Measurements from ENCODE around the gene TRAF4.
A peak's percentile ranks its signal among the peaks of the same experiment; 100 is the strongest.
"Not testable (repeated sequence)": the region's sequence is repeated elsewhere in the genome, so short reads cannot be mapped to it uniquely, and the experiment has no call there.

Gene TRAF4

DNA sequence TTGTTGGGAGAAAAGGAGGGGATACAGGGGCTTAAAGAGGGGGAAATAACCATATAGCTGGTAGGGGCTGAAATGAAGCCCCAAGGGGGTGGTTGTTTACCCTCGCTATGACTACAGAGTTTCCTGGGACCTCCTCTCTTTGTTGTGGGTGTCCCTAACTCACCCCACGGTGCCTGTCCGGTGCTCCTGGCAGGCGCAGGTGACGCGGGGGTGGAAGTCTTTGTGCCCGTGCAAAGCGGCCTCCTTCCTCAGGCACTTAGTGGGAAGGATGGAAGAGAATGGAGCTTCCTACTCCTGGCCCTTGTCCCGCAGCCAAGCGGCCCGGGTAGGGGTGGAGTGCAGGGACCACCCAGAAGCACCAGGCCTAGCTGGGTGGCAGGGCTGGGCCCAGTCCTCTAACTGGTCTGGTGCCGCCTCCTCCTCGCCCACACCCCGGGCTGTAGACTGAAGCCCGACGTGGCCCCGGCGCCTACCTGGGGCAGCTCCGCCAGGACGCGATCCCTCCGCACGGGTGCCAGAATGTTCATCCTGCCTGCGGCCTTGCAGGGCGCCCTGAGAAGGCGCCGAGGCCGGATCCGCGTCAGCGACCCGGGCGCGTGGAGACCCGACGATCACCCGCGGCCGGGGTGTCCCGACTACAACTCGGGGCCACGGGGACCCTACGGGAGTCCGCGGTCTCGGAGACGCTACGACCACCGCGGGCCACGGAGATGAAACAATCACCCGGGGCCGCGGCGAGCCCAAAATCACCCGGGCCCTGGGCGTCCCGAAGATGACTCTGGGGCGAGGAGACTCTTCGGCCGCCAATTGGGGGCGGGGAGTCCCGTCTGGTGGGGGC is 26.9 kb upstream of the TRAF4 start:
- DNase-seq = no peak

DNA sequence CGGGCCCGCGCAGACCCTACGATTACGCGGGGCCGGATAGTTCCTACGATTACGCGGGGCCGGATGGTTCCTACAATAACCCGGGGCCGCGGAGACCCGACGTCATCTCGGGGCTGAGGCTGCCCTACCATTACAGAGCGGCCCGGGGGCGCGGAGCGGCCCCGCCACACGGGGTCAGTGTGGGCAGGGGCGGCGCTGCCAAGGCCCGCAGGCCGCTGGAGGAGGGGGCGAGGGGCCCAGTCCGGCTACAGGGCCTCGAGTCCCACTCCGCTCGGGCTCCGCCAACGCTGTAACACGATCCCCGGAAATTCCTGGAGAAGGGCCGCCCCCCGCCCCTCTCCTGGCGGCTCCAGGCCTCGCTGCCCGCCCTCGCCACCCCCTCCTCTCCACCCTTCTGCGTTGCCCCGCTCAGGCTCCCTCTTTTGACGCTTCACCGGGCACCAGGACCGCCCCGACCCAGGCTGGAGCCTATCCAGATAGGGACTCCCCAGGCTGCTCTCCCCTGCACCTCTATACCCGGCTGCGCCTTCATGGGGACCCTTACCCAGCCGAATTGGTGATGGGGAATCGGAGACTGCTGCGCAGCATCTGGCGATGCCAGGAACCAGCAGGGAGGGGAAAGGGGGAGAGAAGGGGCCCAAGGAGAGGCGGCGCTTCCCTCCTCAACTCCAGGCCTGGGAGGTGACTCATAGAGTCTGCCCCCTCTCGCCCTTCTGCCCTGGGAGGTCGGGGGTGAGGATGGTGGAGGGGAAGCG is 26.1 kb upstream of the TRAF4 start, which contains the start of gene RAB34:
TSS of gene RAB34 (minus strand) at position 291 of the 755 bp plus-strand sequence. CDS start 602 bp downstream, outside the sequence.
- no peak for DNase-seq

DNA sequence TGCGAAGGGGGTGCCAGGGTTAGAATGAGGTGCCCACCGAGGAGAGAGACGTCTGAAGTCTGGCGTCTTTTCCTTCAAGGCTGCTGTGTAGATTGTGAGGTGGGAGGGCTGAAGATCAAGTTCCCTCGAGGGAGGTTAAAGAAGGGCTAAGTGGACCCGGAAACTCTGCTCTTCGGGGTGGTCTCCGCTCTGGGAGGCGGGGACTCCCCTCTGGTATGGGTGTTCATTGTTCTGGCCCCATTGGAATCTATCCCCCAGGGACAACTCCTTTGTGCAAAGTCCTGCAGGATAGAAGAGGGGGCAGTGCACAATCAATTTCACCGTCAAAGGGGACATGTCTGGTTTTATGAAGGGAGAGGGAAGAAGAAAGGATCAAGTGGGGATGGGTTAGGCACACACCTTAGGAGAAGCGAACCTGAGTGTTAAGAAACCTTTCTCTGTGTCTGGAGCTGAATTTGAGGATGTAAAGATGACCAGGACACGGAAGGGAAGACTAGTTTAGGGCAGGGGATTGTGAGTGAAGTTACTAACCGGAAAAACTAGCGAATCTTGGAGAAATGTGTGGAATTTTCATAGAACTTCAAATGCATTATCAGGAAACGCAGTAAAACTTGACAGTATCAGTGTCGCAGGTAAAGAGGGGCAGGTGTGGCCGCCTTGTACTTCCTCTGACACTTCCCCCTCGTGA is 25.3 kb upstream of the TRAF4 start:
- no peak for DNase-seq

DNA sequence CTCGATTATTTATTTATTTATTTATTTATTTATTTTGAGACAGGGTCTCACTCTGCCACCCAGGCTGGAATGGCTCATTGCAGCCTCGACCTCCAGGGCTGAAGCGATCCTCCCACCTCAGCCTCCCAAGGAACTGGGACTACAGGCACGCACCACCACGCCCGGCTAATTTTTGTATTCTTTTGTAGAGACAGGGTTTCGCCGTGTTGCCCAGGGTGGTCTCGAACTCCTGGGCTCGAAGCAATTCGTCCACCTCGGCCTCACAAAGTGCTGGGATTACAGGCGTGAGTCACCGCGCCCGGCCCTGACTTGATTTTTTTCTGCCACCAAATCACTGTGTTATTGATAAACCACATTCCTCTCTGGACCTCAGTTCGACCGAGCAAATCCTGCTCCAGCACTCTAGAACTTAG is 24.8 kb upstream of the TRAF4 start:
- no peak for DNase-seq

DNA sequence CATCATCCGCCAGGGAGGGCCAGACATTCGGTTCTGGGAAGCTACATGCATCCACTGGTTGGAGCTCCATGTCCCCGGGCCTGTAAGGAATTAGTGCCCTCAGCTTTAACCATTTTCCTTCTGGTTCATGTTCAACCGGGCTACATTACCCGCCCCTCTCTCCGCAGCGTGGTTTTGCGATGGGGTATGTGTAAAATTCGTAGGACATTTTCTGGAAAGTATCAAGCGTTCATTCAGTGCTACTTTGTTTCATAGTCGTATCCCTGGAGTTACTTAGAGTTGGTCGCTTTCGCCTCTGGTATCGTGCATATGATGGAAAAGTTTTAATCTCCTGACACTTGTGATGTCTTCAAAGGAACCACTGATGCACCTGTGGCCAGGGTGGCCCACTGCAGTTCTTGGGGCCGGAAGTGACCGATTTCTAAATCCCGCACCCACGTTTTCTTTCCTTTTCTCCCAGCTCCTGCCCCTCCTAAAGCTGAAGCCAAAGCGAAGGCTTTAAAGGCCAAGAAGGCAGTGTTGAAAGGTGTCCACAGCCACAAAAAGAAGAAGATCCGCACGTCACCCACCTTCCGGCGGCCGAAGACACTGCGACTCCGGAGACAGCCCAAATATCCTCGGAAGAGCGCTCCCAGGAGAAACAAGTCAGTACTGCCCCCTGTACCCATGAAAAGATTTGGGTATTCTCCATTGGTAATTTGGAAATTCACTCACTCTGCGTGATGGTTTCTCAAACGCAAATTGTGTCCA is 23.4 kb upstream of the TRAF4 start:
- DNase-seq = no peak

DNA sequence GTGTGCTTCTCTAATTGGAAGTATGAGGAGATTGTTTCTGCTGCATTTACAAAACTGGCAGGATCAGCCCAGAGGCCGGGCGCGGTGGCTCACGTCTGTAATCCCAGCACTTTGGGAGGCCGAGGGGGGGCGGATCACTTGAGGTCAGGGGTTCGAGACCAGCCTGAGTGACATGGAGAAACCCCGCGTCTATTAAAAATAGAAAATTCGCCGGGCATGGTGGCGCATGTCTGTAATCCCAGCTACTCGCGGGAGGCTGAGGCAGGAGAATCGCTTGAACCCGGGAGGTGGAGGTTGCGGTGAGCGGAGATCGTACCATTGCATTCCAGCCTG is 22.8 kb upstream of the TRAF4 start:
- not testable (repeated sequence) for DNase-seq

DNA sequence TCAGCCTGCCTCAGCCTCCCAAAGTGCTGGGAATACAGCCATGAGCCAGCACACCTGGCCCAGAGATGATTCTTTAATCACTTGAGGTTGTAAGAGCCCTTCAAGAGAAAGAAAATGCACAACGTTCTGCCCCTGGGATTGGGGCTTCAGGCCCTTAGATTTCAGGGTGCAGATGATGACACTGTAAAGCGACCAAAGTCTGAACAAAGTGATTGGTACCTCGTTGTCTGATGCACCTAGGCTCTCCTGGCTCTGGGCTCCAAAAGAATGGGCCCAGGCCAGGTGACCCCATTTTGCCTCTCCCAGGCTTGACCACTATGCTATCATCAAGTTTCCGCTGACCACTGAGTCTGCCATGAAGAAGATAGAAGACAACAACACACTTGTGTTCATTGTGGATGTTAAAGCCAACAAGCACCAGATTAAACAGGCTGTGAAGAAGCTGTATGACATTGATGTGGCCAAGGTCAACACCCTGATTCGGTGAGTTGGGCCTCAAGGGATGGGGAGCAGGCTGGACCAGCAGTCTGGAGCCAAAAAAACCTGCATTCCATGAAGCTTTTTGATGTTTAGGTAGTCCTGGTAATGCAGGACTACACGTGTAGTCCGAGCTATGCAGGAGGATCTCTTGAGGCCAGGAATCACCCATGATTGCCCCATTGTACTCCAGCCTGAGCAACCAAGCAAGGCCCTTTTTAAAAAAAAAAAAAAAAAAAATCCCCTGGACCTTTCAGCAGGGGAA is 21.2 kb upstream of the TRAF4 start:
- no peak for DNase-seq

DNA sequence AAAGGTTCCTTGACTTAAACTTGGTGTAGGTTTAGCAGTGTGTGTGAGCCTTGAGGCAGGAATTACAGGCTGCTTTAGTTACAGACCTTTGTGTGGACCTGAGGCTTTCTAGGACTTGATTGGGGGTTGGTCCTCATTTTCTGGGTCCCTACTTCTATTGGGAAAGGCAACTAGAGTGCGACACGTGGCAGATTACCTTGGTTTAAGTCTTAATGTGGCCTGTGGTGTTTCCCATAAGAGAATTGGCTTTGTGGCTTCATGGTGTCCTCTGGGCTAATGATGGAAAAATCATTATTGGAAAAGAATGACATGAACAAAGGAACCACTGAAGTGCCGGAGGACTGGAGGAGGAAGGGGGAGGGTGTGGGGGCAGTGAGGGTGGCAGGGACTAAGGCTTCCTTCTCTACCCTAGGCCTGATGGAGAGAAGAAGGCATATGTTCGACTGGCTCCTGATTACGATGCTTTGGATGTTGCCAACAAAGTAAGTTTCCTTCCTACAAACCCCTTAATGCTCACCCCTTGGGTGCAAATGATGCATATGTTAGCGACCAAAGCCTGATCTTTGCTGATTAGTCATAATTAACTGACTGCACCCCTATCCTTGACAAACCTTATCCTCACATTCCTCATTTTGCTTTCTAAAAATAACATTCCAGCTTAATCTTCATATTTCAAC is 20.5 kb upstream of the TRAF4 start:
- DNase-seq = no peak

DNA sequence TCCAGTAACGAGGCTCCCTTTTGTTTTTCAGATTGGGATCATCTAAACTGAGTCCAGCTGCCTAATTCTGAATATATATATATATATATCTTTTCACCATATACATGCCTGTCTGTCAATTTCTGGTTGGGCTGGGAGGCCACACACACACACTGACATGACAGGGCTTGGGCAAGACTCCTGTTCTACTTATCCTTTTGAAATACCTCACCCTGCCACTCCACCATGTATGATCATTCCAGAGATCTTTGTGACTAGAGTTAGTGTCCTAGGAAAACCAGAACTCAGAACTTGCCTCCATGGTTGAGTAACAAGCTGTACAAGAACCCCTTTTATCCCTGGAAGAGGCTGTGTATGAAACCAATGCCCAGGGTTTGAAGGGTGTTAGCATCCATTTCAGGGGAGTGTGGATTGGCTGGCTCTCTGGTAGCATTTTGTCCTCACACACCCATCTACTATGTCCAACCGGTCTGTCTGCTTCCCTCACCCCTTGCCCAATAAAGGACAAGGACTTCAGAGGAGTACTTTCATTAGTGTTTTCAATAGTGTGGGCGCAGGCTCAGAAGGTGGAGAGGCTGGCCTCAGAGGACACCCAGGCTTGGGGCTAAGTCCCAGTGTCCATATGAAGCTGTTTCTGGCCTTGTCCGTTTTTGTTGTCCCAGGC is 19.8 kb upstream of the TRAF4 start:
- DNase-seq = not testable (repeated sequence)

DNA sequence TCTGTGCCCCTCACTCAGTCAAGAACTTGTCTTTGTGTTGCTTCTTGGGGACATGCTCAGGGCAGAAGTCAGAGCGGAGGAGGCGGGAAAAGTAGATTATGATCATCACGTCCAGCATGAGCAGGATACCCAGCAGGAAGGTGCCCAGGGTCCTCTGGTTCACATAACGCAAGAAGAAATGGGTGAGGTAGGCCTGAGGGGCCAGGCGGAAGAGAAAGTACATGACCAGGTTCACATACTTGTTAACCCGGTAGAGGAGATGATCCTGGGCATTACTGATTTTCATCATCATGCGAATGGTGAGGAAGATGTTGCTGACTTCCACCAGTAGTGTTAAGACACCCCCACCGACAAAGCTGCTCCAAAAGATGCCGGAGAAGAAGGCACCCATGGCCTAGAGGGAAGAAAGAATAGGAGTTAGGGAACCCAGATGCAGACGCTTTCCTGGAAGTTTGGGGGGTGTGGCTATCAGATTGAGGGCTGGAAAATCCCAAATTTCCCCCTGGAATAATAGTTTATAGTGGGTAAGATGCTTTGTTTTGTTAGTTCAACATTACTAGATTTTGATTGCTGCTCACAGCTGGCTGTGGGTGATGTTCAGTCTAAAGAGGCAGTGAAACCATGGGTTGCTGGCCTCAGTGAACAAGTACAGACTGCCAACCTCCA is 19.2 kb upstream of the TRAF4 start:
- no peak for DNase-seq

DNA sequence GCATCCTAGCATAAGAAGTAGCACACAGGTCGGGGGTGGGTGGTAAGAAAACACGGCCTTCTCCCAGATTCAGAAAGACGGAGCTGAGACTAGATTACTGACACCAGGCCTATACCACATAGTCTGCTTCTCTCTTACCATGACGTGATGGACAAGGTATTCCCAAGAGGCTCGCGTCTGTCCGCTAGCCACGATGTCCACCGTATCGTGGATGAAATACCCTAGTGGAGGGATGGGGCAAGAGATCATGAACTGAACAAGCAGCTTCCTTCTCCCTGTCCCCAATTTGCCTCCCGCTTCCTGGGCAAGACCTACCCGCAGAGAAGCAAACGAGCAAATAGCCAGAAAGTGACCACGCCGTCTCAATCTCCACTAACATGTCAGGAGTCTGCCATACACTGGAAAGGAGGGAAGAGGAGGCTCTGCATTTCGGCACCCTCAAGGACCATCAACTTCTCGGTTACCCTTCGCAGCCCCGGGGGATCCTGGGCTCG is 18.6 kb upstream of the TRAF4 start:
- DNase-seq = no peak

DNA sequence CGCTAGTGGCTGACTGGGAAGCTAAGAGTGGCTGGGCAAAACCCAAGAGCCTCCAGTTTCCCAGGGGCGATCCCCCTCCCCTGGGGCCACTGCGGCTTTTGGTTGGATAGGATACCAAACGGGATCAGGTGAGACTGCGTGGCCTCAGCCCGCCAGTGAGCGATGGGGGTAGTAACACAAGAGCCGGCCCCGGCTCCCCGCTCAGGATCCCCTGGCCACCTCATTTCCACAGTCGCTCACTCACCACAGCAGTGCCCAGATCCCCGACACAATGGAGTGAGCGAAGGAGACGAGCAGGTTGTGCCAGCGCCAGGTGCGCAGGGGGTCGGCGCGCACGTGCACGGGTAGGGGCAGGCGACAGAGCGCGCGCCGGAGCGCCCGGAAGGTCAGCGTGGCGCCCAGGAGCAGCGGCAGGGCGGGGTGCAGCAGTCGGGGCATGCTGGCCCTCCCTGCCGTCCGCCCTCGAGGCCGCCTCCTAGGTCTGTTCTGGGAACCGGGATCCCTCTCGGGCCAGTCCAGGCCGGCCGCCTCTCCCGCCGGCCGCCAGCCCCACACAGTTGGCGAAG is 18.1 kb upstream of the TRAF4 start:
- DNase-seq = no peak

DNA sequence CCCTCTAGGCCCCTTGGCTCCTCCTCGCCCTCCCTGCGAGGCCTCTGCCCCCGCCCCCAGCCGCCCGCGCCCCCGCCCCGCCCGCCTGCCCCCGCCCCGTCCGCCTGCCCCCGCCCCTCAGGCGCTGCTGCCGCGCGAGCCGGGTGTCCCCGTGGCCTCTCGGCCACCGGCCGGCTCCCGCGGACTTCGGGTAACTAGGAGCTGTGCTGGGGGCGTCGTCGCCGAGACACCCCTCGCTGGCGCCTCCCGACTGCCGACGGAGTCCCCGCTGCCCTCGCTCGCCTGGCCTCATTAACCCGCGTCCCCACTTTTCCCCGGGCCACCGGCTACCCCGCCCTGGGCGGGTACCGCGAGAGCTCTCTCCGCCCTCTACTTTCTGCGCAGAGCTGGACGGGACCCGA is 17.6 kb upstream of the TRAF4 start, which contains the start of gene TLCD1:
TSS of gene TLCD1 (minus strand) at position 8 of the 401 bp plus-strand sequence. CDS start 136 bp downstream, outside the sequence.
- DNase-seq = peak; percentile 50

DNA sequence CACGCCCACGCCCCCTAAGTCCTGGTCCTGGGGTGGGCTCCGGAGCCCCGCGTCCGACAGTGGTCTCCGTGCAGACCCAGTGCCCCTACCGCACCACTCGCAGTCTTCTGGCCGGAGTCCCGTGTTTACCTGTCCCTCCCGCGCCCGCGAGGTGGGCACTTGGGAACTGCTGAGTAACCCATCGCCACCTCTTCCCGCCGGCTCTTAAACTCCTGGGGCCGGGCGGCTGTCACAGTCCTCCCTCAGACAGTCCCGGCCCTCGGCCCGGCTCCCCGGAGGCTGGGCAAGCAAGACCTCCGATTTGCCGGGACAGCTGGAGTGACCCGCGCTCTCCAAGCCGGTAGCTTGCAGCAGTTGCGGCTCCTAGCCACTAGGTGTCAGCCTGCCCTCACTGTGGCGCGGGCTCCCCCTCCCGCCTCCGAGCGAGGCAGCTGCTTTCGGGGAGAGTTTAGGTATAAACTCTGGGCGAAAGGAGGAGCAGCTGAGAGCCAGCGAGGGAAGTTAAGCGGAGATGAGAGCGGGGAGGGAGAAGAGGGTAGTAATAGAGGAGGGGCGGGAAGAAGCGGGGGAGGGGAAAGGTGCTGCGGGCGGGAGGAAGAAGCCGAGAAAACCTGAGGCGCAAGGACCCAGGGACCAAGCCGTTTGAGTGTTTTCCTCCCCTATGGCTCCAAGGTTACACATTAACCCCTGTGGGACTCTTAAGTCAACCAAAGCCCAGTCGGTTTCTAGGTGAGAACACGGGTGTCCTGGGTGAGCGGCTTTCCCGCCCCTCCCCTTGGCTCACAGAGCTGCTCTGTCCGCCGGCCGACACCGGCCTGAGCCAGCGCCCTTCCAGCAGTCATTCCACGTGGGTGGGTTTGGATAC is 17.0 kb upstream of the TRAF4 start:
- DNase-seq = peak; percentile 85

DNA sequence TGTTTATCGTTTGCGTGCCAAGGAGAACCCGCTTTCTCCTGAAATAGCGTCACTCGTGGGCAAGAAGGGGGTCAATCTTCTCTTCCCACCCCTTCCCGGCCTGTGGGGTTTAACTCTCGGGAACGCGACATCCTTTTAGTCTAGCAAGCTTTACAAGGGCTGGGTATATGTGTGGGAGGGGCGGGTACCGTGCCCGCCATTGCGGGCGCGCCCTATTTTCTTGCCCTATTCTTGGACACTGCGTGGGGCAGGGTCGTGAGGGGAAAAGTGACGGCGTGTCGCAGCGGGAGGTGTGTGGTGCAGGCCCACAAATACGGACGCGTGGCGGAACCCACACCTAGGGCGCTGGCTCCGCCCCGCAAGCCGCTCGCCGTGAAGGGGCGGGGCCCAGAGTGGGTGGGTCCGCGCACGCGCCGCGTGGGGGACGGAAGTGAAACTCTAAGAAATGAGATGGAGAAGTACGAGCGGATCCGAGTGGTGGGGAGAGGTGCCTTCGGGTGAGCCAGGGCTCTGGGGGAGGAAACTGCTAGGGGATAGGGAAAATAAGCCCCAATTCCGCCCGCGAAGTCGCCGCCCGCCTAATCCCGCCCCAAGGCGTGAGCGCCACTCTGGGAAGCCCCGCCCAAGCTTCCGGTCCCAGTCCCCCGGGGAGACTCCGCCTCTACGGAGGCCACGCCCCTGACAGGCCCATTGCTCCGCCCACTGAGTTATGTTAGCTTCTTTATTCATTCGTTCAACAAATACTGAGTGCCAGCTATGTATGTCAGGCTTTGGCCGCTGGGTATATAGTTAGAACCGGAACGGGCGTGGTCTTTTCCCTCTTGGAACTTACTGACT is 15.2 kb upstream of the TRAF4 start, which contains the start of gene NEK8:
TSS of gene NEK8 (plus strand) at position 425 of the 837 bp plus-strand sequence. CDS start at position 451, 26 bp downstream.
- DNase-seq = peak; percentile 97

DNA sequence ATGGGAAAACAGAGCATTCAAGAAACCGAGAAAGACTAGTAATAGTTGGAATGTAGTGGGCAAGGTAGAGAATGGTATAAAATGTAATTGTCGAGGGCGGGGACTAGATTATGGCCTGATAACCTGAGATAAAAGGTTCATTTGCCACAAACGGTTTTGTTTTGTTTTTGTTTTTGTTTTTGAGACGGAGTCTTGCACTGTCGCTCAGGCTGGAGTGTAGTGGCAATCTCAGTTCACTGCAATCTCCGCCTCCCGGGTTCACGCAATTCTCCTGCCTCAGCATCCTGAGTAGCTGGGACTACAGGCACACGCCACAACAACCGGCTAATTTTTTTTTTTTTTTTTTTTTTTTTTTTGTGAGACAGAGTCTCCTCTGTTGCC is 13.9 kb upstream of the TRAF4 start:
- no peak for DNase-seq

DNA sequence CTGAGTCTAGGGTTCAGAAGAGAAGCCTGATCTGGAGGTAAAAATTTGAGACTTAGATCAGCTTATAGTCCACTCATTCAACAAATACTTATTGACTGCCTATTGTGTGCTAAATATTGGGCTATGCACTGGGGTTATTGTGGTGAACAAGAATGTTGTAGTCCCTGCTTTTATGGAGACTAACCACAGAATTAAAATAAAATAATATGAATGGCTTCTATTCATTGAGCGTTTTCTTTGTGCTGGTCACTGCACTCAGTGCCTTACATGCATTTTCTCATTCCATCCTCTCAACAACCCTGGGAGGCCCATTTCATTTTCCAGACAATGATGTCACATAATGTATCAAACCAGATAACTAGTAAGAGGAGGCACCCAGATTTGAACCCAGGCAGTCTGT is 10.5 kb upstream of the TRAF4 start:
- DNase-seq = no peak

Measured in effector CD8-positive, alpha-beta T cell (primary cell).